GM23338 (cell line): ENCODE measurements around the gene SPIRE1. TPM values are rescaled to one million over a fixed set of nuclear protein-coding genes. Genes with fewer than 3 reads are reported as not detected.
A peak's percentile ranks its signal among the peaks of the same experiment; 100 is the strongest.

Experiments used
- ATAC-seq: fragments of 200-7000 bp; cut with Tn5 transposase; 3 replicates; pipeline ENCODE4 v1.9.1; 2020
- DNase-seq: peaks from one replicate; pipeline ENCODE4 v3.0.0-alpha.2; 2015; ENCODE audit warnings: low spot score
- H2AFZ ChIP-seq: fragments of 200-600 bp; sonication (generic); 2 replicates; pipeline ENCODE4 v1.8.0; 2016; ENCODE audit warnings: antibody characterized with exemption, mild to moderate bottlenecking, moderate library complexity
- H3F3A ChIP-seq: fragments of 200-600 bp; sonication (generic); replicated peaks from 2 replicates; pipeline ENCODE4 v1.8.0; 2017; ENCODE audit warnings: antibody characterized with exemption, mixed run types, low read depth
- H3K27ac ChIP-seq: fragments of 200-600 bp; sonication (generic); 2 replicates; pipeline ENCODE4 v1.6.1; 2016; ENCODE audit warnings: low read depth
- H3K27me3 ChIP-seq: fragments of 200-600 bp; sonication (generic); 2 replicates; pipeline ENCODE4 v1.8.0; 2016; ENCODE audit warnings: mild to moderate bottlenecking, mixed run types, moderate library complexity; ENCODE audit not compliant: insufficient read depth
- H3K36me3 ChIP-seq: fragments of 200-600 bp; sonication (generic); 2 replicates; pipeline ENCODE4 v1.8.0; 2016; ENCODE audit warnings: mild to moderate bottlenecking; ENCODE audit not compliant: insufficient read depth
- H3K4me1 ChIP-seq: fragments of 200-600 bp; sonication (generic); 2 replicates; pipeline ENCODE4 v1.8.0; 2016; ENCODE audit warnings: mild to moderate bottlenecking, moderate library complexity; ENCODE audit not compliant: insufficient read depth
- H3K4me2 ChIP-seq: fragments of 200-600 bp; sonication (generic); 2 replicates; pipeline ENCODE4 v1.7.1; 2017; ENCODE audit warnings: mixed run types
- H3K4me3 ChIP-seq: fragments of 200-600 bp; sonication (generic); 2 replicates; pipeline ENCODE4 v1.6.1; 2016; ENCODE audit warnings: mixed run types
- H3K79me2 ChIP-seq: fragments of 200-600 bp; sonication (generic); replicated peaks from 2 replicates; pipeline ENCODE4 v1.8.0; 2017; ENCODE audit warnings: mild to moderate bottlenecking; ENCODE audit not compliant: insufficient read depth
- H3K9me2 ChIP-seq: fragments of 200-600 bp; sonication (generic); 2 replicates; pipeline ENCODE4 v1.8.0; 2017; ENCODE audit not compliant: insufficient read depth
- H4K20me1 ChIP-seq: fragments of 200-600 bp; sonication (generic); replicated peaks from 2 replicates; pipeline ENCODE4 v1.8.0; 2017; ENCODE audit warnings: mild to moderate bottlenecking; ENCODE audit not compliant: insufficient read depth
- H3K27ac Mint-ChIP-seq: 2 replicates; pipeline ENCODE4 v1.8.0; 2020; ENCODE audit warnings: inconsistent platforms, mild to moderate bottlenecking, moderate library complexity, mixed read lengths
- H3K27me3 Mint-ChIP-seq: 3 replicates; pipeline ENCODE4 v1.8.0; 2022; ENCODE audit warnings: low read depth, mild to moderate bottlenecking, moderate library complexity, mixed read lengths, inconsistent platforms; ENCODE audit not compliant: insufficient read depth, poor library complexity
- H3K36me3 Mint-ChIP-seq: 3 replicates; pipeline ENCODE4 v1.8.0; 2021; ENCODE audit warnings: low read depth, mild to moderate bottlenecking, inconsistent platforms, moderate library complexity, mixed read lengths
- H3K4me1 Mint-ChIP-seq: 3 replicates; pipeline ENCODE4 v1.8.0; 2020; ENCODE audit warnings: mild to moderate bottlenecking, inconsistent platforms, mixed read lengths
- H3K4me3 Mint-ChIP-seq: 3 replicates; pipeline ENCODE4 v1.8.0; 2021; ENCODE audit warnings: moderate library complexity, mild to moderate bottlenecking, inconsistent platforms, mixed read lengths
- H3K9me3 Mint-ChIP-seq: 3 replicates; pipeline ENCODE4 v1.8.0; 2020; ENCODE audit warnings: moderate library complexity, mild to moderate bottlenecking, inconsistent platforms, mixed read lengths
- CREB1 ChIP-seq: fragments of 250-450 bp; sonication (Bioruptor Pico); IDR thresholded peaks from 2 replicates; pipeline ENCODE4 v1.5.0; 2020; ENCODE audit warnings: low read depth, mild to moderate bottlenecking, moderate library complexity
- EZH2phosphoT487 ChIP-seq: fragments of 200-600 bp; sonication (generic); IDR thresholded peaks from one replicate; pipeline ENCODE4 v1.8.1; 2018; ENCODE audit warnings: antibody characterized with exemption; ENCODE audit not compliant: unreplicated experiment
- NANOG ChIP-seq: IDR thresholded peaks from 2 replicates; pipeline ENCODE4 v1.6.1; 2016; ENCODE audit warnings: antibody characterized with exemption, borderline replicate concordance
- STAT1 ChIP-seq: IDR thresholded peaks from one replicate; pipeline ENCODE4 v1.6.1; 2016; ENCODE audit warnings: antibody characterized with exemption; ENCODE audit not compliant: unreplicated experiment
- ZNF331 ChIP-seq: fragments of 250-450 bp; sonication (Bioruptor Pico); IDR thresholded peaks from 2 replicates; pipeline ENCODE4 v1.5.0; 2020; ENCODE audit warnings: low read depth, mild to moderate bottlenecking, moderate library complexity
- polyA plus RNA-seq: library from polyadenylated mRNA; unstranded; fragments of >200 nt; fragmentation: Nextera tagmentation; extraction: Ambion mirVana; gene quantifications from 2 replicates; pipeline ENCODE4 v1.2.1, GENCODE V29; 2016
- total RNA-seq: library from RNA; depleted of rRNA; stranded (reverse); fragments of >200 nt; shearing (Covaris generic); gene quantifications from 2 replicates; pipeline ENCODE4 v1.2.3, GENCODE V29; 2014
- TF ChIP-seq, protein P1 (sequence below), 2 experiments: fragments of 200-600 bp in 1 of 2; sonication (generic) in 1 of 2; conservative IDR thresholded peaks; 2 replicates each; pipeline versions ENCODE4 v1.5.1 to v1.6.1; 2016 to 2017; ENCODE audit warnings: antibody characterized with exemption in 2 of 2, low read depth in 2 of 2, mild to moderate bottlenecking in 2 of 2, moderate library complexity in 1 of 2
- TF ChIP-seq, protein P2 (sequence below): IDR thresholded peaks from 2 replicates; pipeline ENCODE4 v1.6.1; 2016; ENCODE audit warnings: antibody characterized with exemption
- TF ChIP-seq, protein P3 (sequence below): IDR thresholded peaks from one replicate; pipeline ENCODE4 v1.6.1; 2018; ENCODE audit warnings: antibody characterized with exemption; ENCODE audit not compliant: unreplicated experiment

The SPIRE1 gene
- total and polyA plus RNA-seq, 2 experiments from 2014 or later = 2.9 to 15.5 TPM

DNA sequence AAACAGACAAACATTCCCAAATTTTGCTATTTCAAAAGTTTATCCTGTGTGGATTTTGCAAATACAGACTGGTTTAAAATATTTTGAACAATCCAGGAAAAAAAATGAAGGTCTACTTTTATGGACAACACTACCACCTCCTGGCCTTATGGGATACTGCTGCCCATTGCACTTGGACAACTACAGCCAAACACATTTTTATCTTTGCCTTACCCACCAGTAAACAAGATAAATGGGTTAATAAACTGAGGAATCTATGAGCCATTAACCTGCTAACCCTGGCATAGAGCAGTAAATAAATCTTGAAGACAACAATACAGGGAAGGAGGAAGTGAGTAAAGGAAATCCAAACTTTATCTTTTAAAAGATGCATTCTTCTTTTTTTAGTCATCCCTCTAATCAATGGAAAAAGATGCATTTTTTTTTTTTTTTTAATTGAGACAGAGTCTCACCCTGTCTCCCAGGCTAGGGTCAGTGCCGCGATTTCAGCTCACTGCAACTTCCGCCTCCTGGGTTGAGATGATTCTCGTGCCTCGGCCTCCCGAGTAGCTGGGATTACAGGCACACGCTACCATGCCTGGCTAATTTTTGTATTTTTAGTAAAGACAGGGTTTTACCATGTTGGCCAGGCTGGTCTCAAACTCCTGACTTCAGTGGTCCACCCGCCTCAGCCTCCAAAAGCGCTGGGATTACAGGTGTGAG, 2.1 kb upstream of the SPIRE1 start:
- no peaks in the 10 kb centered on the region; the same call in 2 of the 3 replicates for H3K9me3 Mint-ChIP-seq
- peaks cover 21% of the 10 kb centered on the region for H3K27me3 ChIP-seq
- peaks cover 3% of the 10 kb centered on the region; the same call in 1 of the 3 replicates for H3K36me3 Mint-ChIP-seq
- H4K20me1 ChIP-seq = peaks cover 5% of the 10 kb centered on the region; the same call in 1 of the 2 replicates
- H3K4me1 Mint-ChIP-seq = peaks cover 18% of the 10 kb centered on the region
- no peaks in the 10 kb centered on the region for H3K36me3 ChIP-seq
- peaks cover 18% of the 10 kb centered on the region for H3K79me2 ChIP-seq
- no peaks in the 10 kb centered on the region for H3K9me2 ChIP-seq
- TF ChIP-seq, protein P1, sequence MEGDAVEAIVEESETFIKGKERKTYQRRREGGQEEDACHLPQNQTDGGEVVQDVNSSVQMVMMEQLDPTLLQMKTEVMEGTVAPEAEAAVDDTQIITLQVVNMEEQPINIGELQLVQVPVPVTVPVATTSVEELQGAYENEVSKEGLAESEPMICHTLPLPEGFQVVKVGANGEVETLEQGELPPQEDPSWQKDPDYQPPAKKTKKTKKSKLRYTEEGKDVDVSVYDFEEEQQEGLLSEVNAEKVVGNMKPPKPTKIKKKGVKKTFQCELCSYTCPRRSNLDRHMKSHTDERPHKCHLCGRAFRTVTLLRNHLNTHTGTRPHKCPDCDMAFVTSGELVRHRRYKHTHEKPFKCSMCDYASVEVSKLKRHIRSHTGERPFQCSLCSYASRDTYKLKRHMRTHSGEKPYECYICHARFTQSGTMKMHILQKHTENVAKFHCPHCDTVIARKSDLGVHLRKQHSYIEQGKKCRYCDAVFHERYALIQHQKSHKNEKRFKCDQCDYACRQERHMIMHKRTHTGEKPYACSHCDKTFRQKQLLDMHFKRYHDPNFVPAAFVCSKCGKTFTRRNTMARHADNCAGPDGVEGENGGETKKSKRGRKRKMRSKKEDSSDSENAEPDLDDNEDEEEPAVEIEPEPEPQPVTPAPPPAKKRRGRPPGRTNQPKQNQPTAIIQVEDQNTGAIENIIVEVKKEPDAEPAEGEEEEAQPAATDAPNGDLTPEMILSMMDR (conservative IDR thresholded peaks at IDR 0.05; ENCODE audit: low read depth in 2 of 2) = peak; percentile 80 to 98
- TF ChIP-seq ZNF331 (no peak), STAT1 (no peak)
- TF ChIP-seq, protein P2, sequence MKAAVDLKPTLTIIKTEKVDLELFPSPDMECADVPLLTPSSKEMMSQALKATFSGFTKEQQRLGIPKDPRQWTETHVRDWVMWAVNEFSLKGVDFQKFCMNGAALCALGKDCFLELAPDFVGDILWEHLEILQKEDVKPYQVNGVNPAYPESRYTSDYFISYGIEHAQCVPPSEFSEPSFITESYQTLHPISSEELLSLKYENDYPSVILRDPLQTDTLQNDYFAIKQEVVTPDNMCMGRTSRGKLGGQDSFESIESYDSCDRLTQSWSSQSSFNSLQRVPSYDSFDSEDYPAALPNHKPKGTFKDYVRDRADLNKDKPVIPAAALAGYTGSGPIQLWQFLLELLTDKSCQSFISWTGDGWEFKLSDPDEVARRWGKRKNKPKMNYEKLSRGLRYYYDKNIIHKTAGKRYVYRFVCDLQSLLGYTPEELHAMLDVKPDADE = no peak
- no peak overlapping the region for H3K4me3 Mint-ChIP-seq
- ATAC-seq (no peak), DNase-seq (peak; percentile 74)
- peaks cover 4% of the 10 kb centered on the region for H3F3A ChIP-seq
- H3K4me2 ChIP-seq = no peak overlapping the region
- no peak overlapping the region for H3K27ac Mint-ChIP-seq
- H3K27me3 Mint-ChIP-seq = peaks cover 22% of the 10 kb centered on the region
- no peak overlapping the region for H2AFZ ChIP-seq
- H3K4me3 ChIP-seq = no peak overlapping the region
- H3K4me1 ChIP-seq = peaks cover 4% of the 10 kb centered on the region; the same call in 1 of the 2 replicates
- no peak overlapping the region for H3K27ac ChIP-seq

DNA sequence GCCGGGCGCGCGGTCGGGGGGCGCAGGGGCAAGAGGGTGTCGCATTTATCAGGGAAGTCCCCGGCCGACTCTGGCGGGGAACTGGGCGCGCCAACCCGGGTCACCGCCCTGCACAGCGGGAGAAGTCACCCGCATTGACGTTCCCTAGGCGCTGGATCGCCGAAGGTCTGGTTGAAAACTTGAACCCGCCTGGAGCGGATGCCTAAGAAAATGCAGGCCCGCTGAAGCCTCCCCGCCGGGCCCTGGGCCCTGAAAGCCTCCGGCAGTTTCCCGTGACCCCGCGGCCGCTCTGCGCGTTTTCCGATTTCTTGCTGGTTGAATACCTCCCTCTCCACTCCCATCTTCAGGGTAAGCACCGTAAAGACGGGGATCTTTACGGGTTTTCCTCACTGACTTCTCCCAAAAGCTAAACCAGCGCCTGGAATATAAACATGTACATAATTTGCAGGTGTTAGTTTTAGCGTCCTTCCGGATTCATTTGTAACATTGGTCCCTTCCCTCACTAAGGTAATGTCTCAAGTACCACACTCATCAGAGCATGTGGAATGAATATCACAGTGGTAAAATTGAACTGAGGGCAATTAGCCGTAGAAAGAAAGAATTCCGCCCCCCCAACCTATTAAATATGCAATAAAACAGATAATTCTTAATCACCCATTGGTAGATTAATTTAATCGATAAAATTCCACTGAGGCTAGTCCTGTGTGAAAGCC, 675 bp upstream of the SPIRE1 start:
- ATAC-seq = peak; percentile 58
- peak overlapping the region; percentile 87 for H3K4me2 ChIP-seq
- TF ChIP-seq, protein P1 (conservative IDR thresholded peaks at IDR 0.05; ENCODE audit: low read depth in 2 of 2) = no peak
- TF ChIP-seq ZNF331 = no peak
- TF ChIP-seq CREB1 (CRISPR knock-in tag) = no peak
- TF ChIP-seq NANOG = no peak
- TF ChIP-seq, protein P3, sequence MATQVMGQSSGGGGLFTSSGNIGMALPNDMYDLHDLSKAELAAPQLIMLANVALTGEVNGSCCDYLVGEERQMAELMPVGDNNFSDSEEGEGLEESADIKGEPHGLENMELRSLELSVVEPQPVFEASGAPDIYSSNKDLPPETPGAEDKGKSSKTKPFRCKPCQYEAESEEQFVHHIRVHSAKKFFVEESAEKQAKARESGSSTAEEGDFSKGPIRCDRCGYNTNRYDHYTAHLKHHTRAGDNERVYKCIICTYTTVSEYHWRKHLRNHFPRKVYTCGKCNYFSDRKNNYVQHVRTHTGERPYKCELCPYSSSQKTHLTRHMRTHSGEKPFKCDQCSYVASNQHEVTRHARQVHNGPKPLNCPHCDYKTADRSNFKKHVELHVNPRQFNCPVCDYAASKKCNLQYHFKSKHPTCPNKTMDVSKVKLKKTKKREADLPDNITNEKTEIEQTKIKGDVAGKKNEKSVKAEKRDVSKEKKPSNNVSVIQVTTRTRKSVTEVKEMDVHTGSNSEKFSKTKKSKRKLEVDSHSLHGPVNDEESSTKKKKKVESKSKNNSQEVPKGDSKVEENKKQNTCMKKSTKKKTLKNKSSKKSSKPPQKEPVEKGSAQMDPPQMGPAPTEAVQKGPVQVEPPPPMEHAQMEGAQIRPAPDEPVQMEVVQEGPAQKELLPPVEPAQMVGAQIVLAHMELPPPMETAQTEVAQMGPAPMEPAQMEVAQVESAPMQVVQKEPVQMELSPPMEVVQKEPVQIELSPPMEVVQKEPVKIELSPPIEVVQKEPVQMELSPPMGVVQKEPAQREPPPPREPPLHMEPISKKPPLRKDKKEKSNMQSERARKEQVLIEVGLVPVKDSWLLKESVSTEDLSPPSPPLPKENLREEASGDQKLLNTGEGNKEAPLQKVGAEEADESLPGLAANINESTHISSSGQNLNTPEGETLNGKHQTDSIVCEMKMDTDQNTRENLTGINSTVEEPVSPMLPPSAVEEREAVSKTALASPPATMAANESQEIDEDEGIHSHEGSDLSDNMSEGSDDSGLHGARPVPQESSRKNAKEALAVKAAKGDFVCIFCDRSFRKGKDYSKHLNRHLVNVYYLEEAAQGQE = no peak
- TF ChIP-seq EZH2phosphoT487 = no peak

More for the DNA sequence above, 675 bp upstream of the SPIRE1 start:
- peak overlapping the region; percentile 88 for H3K4me3 Mint-ChIP-seq
- H3K4me1 Mint-ChIP-seq = peaks cover 18% of the 10 kb centered on the region
- peaks cover 24% of the 10 kb centered on the region for H3K27me3 Mint-ChIP-seq
- Histone ChIP-seq H3K9me2 (no peaks in the 10 kb centered on the region), H4K20me1 (peaks cover 5% of the 10 kb centered on the region; the same call in 1 of the 2 replicates), H3K27me3 (peaks cover 21% of the 10 kb centered on the region), H3K27ac (no peak overlapping the region; the same call in 1 of the 2 replicates), H2AFZ (peak overlapping the region; percentile 76), H3K4me1 (peaks cover 4% of the 10 kb centered on the region; the same call in 1 of the 2 replicates), H3F3A (peaks cover 4% of the 10 kb centered on the region), H3K79me2 (peaks cover 27% of the 10 kb centered on the region), H3K4me3 (peak overlapping the region; percentile 68), H3K36me3 (no peaks in the 10 kb centered on the region)
- no peak overlapping the region for H3K27ac Mint-ChIP-seq
- no peaks in the 10 kb centered on the region; the same call in 2 of the 3 replicates for H3K9me3 Mint-ChIP-seq
- H3K36me3 Mint-ChIP-seq = peaks cover 3% of the 10 kb centered on the region; the same call in 1 of the 3 replicates
- DNase-seq = peak; percentile 82
